ENCODE measurements around the gene ZC3H12C. TPM values are rescaled to one million over a fixed set of nuclear protein-coding genes. Genes with fewer than 3 reads are reported as not detected.
A peak's percentile ranks its signal among the peaks of the same experiment; 100 is the strongest.

The ZC3H12C gene
- total and polyA plus RNA-seq, 2 of the 4 experiments (the other 2 are of a cell fraction), result 4.2 to 15.8 TPM

DNA sequence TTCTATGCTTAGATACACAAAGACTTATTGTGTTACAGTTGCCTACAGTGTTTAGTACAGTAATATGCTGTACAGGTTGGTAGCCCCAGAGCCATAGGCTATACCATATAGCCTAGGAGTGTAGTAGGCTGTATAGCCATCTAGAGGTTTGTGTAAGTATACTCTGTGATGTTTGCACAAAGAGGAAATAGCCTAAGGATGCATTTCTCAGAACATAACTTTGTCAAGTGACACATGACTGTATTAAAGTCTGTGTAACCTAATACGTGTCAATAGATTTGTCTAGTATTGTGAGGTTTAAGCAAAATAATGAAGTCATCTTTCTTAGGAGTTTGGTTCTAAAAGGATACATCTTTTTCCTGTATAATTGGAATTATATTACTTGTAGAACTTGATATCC lies 5.5 kb downstream of the ZC3H12C start:
- no peak overlapping the region for H3K56ac ChIP-seq (ENCODE audit: extremely low read depth, insufficient read depth, low read length)
- CTCF ChIA-PET, result no interaction called here
- H2AFZ ChIP-seq (replicated peaks; ENCODE audit: low read length, poor library complexity), result no peak overlapping the region
- H2AK5ac ChIP-seq (ENCODE audit: low read depth, low read length), result no peak overlapping the region
- H3K27me3 ChIP-seq (ENCODE audit: control insufficient read depth, insufficient read depth, low read length), result no peaks in the 10 kb centered on the region
- no peak overlapping the region for H2BK15ac ChIP-seq (ENCODE audit: low read depth, low read length)
- no peak for TF ChIP-seq NFE2L2 (IDR thresholded peaks at IDR 0.05; ENCODE audit: low read depth, low read length)
- TF ChIP-seq FOS (IDR thresholded peaks at IDR 0.05; ENCODE audit: low read depth, low read length), result no peak
- TF ChIP-seq CTCF (conservative IDR thresholded peaks at IDR 0.05; ENCODE audit: low read depth, low read length), result no peak
- TF ChIP-seq MAFK (IDR thresholded peaks at IDR 0.05; ENCODE audit: low read depth, low read length), result no peak
- TF ChIP-seq RAD21 (IDR thresholded peaks at IDR 0.05; ENCODE audit: low read length), result no peak
- no peak for TF ChIP-seq BHLHE40 (IDR thresholded peaks at IDR 0.05; ENCODE audit: low read depth, low read length)
- no peak for TF ChIP-seq SMC3 (IDR thresholded peaks at IDR 0.05; ENCODE audit: low read depth, low read length)
- no peak for TF ChIP-seq RFX5 (IDR thresholded peaks at IDR 0.05; ENCODE audit: low read depth, low read length)
- no peak for TF ChIP-seq POLR2A (IDR thresholded peaks at IDR 0.05; ENCODE audit: low read depth, low read length)
- no peak for TF ChIP-seq MXI1 (IDR thresholded peaks at IDR 0.05; ENCODE audit: borderline replicate concordance, low read depth, low read length)
- no peak for TF ChIP-seq USF2 (IDR thresholded peaks at IDR 0.05; ENCODE audit: low read depth, low read length)
- no peak for TF ChIP-seq ELK1 (IDR thresholded peaks at IDR 0.05; ENCODE audit: borderline replicate concordance, low read depth, low read length)
- TF ChIP-seq CEBPB (IDR thresholded peaks at IDR 0.05; ENCODE audit: low read depth, low read length), result no peak
- no peak for TF ChIP-seq CHD1 (IDR thresholded peaks at IDR 0.05; ENCODE audit: low read depth, low read length)
- peaks cover 14% of the 10 kb centered on the region; the same call in 1 of the 2 replicates for H4K20me1 ChIP-seq (ENCODE audit: insufficient read depth, low read length)
- H4K5ac ChIP-seq (ENCODE audit: low read depth, low read length), result no peak overlapping the region
- H3K79me1 ChIP-seq (ENCODE audit: low read depth in 1 of 2, low read length in 2 of 2), result peaks cover 17 to 61% of the 10 kb centered on the region in 2 experiments
- H3K4me3 ChIP-seq (ENCODE audit: insufficient read depth, low read depth, low read length), result no peak overlapping the region
- POLR2A ChIA-PET (ENCODE audit: unreplicated experiment), result no interaction called here
- no peak overlapping the region for H3K4ac ChIP-seq (ENCODE audit: low read depth, low read length)
- no TSS peak for BruUV-seq (replicated peaks)
- DNase-seq (peak; percentile 13), ATAC-seq (ENCODE audit: low read depth) (no peak)
- no CpG with 5 or more reads among the region's 1 CpG for WGBS, 2 experiments (ENCODE audit: extremely low coverage in 2 of 2, insufficient read length in 1 of 2)
- peaks cover 2% of the 10 kb centered on the region; the same call in 1 of the 2 replicates for H3K36me3 ChIP-seq (ENCODE audit: control insufficient read depth, insufficient read depth, low read length)
- no peak overlapping the region for H2BK20ac ChIP-seq (ENCODE audit: low read depth, low read length)
- dilution Hi-C loops (cut with HindIII; ENCODE audit: low sequenced_read_pairs, unreplicated experiment) (no loop called here), intact Hi-C loops (cut with micrococcal nuclease) (no loop called here), in situ Hi-C loops (cut with MboI; ENCODE audit: low sequenced_read_pairs) (no loop called here)
- no peak overlapping the region for H4K91ac ChIP-seq (ENCODE audit: insufficient read depth, low read depth, low read length)
- peaks cover 7% of the 10 kb centered on the region; the same call in 1 of the 2 replicates for H3K9me1 ChIP-seq (ENCODE audit: insufficient read depth, low read length)
- H2BK120ac ChIP-seq (ENCODE audit: low read depth, low read length), result no peak overlapping the region
- H3K4me1 ChIP-seq (ENCODE audit: control insufficient read depth, insufficient read depth, low read length), result peaks cover 4% of the 10 kb centered on the region; the same call in 1 of the 2 replicates
- H2AK9ac ChIP-seq (replicated peaks; ENCODE audit: low read depth, low read length, poor library complexity), result no peak overlapping the region
- H3K23ac ChIP-seq (ENCODE audit: low read depth, low read length), result peak overlapping the region; percentile 57; the same call in 1 of the 2 replicates
- H4K8ac ChIP-seq (ENCODE audit: low read depth in 2 of 2, low read length in 2 of 2), result no peak overlapping the region
- 0 out of 2 replicates have a peak, but pooled peaks cover 2% of the 10 kb centered on the region for H3K9me3 ChIP-seq (ENCODE audit: control insufficient read depth, insufficient read depth, low read length)
- no peak overlapping the region for H3K18ac ChIP-seq (ENCODE audit: low read depth, low read length)
- H3K14ac ChIP-seq (replicated peaks; ENCODE audit: low read depth, low read length), result 0 out of 2 replicates have a peak overlapping the region, but pooled peaks have one; percentile 12
- no peak overlapping the region for H3K9ac ChIP-seq (ENCODE audit: low read depth, low read length)
- no peak overlapping the region for H2BK5ac ChIP-seq (ENCODE audit: low read depth, low read length, poor library complexity, severe bottlenecking)
- no peak overlapping the region for H3K27ac ChIP-seq (ENCODE audit: insufficient read depth, low read length)
- H3K4me2 ChIP-seq (ENCODE audit: low read depth, low read length), result no peak overlapping the region

Data from IMR-90 (cell line).